ENCODE data around the gene COQ6.
A peak's percentile ranks its signal among the peaks of the same experiment; 100 is the strongest.
"Not testable (repeated sequence)": the region's sequence is repeated elsewhere in the genome, so short reads cannot be mapped to it uniquely, and the experiment has no call there.

Gene COQ6

DNA sequence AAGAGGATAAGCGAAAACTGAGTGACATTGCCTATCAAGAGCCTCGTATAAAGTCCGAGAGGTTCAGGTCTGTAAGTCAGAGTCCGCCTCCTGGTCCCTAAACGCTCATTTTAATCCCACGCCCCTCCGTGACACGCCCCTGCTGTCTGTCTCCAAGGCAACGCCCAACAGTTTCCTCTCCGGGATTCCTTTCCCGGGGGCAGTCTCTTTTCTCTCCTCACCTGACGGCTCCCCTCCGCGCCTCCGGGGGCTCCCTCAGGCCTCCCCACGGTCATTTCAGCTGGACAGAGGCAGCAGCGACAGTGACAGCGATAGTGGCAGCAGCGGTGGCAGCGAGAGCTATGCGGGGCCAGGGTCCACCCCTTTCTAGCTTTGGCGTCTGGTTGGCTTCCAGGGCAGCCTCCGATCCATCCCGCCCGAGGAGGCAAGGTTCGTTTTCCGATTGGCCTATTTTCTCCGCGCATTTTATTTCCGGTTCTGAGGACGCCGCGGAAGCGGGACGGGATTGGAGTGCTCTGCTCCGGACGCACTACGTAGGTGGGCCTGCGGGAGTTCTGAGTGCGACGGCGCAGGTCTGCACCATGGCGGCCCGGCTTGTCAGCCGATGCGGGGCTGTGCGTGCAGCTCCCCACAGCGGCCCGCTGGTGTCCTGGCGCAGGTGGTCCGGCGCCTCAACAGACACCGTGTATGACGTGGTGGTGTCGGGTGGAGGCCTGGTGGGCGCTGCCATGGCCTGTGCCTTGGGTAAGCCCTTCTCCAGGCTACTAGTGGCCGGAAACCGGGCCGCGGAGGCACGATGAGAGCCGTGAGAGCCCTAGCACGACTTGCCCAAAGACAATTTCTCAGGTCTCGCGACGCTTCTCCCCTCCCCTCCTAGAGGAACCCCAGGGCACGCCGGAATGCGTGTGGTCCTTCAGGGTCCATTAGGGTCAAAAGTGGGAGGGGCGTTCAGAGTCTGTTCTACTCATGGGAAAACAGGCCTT is at the start of gene COQ6, which contains the start of gene FAM161B:
COQ6 (plus strand) TSS at position 551 of the 983 bp plus-strand sequence; CDS start at position 582, 31 bp downstream.
FAM161B (minus strand) TSS at position 343 of the 983 bp plus-strand sequence; CDS start at position 275, 68 bp downstream.
- DNase-seq: peak; percentile 98

DNA sequence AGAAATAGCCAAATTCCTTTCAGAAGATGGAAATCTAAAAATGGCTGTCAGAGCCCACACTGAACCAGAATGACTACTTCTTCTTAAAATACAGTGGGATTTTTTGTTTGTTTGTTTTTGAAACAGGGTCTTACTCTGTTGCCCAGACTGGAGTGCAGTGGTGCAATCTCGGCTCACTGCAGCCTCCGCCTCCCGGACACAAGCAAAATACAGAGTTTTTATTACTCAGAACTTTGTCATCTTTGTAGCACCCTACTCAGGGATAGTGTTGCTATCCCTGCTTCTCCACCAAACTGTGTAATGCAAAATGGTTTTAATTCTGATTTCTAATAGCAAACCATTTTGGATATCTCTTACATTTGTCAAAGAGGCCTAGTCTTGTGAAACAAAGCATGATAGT is 47.1 kb upstream of the COQ6 start:
- no peak for DNase-seq

DNA sequence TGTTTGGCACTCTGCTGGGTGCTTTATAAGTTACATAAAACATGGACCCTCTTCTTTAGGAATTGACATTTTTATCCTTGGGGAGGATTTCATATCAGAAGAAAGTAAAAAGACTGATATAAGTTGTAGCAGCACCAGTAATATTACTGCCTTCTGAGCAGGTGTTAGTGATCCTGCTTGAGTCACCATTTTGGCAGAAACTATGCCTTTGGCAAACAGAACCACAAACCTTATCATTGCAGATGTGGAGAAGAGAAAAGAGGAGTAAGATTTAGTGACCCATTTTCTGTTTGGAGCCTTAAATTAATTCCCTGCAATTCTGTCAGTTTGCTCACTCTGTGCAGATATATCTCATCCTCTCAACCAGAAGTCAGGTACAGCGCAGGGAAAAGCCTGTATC is 40.4 kb upstream of the COQ6 start:
- DNase-seq: no peak

DNA sequence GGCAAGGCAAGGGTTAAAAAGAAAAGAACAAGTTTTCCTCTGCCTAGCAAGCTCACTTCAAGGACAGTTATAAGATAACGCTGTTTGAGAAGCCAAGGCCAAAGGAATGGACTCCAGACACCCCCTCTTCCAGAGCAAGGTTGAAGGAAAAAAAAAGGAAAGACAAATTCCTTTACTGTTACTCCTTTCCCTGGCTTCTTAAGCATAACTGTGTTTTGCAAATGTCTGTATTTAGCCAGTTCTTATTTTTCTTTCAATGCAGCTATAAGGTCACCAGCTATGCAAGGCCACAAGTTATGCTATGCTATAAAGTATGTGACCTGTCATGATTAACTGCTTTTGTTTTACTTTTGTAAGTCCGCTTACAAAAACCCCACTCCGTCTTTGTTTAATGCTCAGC is 36.8 kb upstream of the COQ6 start:
- DNase-seq: no peak

DNA sequence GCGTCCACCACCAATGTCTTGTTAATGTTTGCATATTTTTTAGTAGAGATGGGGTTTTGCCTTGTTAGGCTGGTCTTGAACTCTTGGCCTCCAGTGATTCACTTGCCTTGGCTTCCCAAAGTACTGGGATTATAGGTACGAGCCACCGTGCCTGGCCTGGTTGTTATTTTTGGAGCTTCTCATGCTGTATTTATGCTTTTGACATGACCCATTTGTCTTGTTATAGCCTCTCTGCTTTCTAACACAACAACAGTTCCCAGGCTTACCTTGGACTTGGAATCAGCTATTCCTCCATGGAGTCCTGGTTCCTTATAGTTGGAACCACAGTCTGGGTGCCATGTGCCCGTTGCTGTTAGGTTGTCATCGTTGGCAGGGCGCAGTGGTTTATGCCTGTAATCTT is 33.8 kb upstream of the COQ6 start:
- no peak for DNase-seq

DNA sequence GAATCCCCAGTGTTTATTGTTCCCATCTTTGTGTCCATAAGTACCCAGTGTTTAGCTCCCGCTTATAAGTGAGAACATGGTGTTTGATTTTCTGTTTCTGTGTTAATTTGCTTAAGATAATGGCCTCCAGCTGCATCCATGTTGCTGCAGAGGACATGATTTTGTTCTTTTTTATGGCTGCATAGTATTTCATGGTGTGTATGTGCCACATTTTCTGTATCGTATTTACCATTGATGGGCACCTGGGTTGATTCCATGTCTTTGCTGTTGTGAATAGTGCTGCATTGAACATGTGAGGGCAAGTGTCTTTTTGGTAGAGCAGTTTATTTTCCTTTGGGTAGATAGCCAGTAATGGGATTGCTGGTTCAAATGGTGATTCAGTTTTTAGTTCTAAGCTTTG is 30.6 kb upstream of the COQ6 start:
- not testable (repeated sequence) for DNase-seq

DNA sequence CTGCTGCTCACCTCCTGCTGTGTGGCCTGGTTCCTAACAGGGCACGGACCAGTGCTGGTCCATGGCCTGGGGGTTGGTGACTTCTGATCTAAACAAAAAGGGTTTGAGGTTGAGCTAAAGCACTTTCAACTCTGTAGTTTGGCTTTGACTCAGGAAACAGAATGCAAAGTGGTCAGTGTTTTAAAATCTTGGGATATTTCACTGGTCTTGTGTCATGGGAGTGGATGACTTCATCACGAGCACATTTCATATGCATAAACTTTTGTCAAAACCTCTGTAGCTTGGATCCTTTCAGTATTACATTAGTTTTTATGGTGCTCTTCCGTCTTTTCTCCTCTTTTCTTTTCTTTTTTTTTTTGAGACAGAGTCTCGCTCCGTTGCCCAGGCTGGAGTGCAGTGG is 25.8 kb upstream of the COQ6 start:
- DNase-seq: no peak

DNA sequence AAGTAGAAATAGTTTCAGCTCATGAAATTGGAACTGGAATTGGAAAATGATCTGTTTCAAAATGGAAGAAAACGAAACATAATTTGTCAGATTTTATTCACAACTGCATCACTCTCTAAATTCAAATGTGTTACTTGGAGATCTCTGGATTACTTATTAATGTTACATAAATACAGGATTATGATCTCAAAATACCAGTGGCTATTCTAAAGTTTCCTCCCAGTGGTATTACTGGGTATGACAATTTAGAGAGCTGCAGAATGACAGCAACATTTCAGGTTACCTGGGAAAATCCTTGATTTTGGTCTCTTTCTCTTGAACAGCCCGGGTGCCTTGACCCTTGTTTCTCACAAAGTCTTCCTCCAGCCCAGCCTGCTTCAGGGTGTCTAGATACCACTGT is 14.4 kb upstream of the COQ6 start:
- DNase-seq: peak; percentile 14

DNA sequence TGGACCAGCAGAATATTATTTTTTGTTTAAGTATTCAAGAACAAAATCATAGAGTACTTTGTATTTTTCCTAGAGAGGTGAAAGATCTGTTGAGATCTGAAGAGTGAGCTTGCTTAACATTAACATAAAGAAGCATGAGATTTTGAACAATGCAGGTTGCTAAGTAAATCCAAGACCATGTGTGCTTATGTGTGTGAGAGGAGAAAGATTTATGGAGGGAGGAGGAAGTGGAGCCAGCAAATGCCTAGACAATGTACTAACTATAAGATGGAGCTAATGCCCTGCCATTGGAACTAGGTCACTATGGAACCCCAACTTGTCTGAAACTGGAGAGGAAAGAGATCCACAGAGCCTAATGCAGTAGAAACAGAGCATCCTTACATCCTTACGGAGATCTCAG is 13.6 kb upstream of the COQ6 start:
- DNase-seq: peak; percentile 12

DNA sequence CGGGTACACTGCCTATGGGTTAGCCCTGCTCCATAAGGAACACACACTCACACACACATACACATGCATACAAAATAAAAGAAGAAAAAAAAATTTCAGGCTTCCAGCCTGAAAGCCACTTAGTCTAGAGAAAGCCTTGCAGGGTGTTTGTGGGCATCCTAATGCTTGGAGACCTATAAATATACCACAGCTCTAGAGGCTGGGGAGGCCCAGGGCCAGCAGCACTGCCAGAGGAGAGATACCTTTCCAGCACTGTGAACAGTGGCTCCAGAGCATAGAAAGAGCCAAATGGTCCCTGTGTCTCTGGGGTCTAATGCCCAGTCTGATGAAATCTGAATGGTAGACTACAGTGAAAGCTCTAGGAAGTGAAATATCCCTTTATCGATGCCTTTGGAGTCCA is 13.1 kb upstream of the COQ6 start:
- DNase-seq: peak; percentile 27

DNA sequence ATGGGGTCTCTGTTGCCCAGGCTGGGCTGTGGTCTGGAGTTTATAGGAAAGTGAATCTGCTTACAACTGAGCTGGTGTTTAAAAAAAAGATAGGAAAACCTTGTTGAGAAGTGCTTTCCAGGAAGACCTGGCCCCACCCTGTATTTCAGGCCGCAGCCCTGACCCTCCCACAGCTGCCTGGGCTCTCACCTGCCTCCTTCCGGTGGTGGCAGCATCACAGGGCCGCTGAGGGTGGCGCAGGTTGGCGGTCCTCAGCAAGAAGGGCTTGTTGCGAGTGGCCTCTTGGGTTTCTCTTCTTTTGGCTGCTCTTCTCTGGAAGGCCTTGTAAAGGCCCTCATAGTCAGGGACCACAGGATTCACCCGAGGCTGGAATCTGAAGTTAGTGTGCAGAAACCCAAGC is 7.9 kb upstream of the COQ6 start:
- no peak for DNase-seq

DNA sequence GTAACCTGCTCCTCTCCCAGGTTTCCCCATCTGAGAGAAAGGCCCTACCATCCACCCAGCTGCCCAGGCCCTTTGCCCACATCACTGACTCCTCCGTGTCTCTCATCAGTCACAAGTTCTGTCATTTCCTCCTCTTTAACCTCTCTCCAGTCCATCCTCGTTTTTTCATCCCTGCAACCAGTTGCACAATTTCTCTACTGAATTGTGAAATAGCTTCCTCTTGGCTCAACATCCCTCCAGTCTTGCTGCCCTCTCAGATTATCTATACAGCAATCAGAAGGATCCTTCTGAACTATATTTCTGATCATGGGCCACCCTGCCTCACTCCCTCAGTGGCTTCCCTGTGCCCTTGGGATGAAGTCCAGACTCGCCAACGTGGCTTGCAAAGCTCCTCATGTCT is 7.0 kb upstream of the COQ6 start:
- DNase-seq: no peak

DNA sequence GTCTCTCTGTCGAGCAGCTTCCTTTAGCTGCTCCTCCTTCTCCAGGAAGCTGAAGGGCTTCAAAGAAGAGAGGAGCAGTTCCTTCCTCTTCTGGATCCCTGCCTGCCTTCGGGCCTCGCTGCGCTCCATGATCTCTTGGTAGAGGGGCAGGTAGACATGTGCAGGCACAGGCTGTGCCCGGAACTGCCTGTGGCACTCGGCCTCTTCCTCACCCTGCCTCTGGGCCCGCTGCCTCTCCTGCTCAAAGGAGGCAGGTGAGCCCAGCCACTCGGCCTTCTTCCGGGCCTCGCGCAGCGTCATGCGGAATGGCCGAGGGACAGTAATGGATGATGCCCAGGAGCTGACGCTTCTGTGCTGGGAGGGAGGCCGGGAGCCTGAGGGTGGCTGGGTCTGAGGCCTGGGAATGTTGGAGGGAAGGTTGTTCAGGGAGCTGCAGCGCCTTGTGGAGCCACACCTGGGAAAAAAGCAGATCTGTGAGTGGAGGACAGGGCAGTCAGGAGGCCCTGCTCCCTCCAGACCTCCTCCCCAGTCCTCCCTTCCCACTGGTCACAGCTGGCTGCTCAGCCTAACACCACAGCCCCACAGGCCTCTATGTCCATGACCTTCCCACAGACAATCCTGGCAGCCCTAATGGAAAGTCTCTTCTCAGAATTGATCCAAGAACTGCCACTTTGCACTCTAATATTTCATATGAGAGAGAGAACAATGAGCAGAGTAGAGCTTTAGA is 5.5 kb upstream of the COQ6 start:
- no peak for DNase-seq

DNA sequence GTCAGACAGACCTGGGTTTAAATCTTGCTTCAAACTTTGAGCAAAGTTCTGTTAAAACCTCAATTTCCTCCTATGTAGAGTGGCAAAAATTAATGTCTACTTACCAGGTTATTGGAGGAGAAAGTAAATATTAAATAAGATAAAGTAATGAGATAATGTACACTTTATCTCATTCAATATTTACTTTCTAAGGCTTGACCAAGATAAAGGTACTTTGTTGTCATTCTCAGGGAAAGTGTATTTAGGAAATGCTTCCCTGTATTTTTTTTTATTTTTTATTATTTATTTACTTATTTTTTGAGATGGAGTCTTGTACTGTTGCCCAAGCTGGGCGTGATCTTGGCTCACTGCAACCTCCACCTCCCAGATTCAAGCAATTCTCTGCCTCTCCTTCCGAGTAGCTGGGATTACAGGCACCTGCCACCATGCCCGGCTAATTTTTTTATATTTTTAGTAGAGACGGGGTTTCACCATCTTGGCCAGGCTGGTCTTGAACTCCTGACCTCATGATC is 4.9 kb upstream of the COQ6 start:
- no peak for DNase-seq

DNA sequence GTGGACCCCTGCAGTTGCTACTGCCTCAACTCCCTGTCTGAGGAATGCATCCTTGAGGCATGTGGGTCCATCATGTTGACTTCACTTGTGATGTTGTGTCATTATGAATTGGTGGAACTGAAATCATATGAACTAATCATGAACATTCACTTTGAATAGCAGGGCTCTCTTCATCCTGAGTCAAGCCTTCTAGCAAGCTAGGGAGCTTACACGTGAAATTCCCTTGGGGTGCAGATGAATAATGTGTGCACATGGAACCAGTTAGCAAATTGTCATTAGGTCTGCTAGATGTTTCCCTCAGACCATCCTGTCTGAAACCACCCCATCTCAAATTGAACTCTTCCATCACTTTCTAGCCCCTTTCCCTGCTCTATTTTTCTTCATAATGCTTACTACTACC is 3.6 kb downstream of the COQ6 start:
- no peak for DNase-seq

DNA sequence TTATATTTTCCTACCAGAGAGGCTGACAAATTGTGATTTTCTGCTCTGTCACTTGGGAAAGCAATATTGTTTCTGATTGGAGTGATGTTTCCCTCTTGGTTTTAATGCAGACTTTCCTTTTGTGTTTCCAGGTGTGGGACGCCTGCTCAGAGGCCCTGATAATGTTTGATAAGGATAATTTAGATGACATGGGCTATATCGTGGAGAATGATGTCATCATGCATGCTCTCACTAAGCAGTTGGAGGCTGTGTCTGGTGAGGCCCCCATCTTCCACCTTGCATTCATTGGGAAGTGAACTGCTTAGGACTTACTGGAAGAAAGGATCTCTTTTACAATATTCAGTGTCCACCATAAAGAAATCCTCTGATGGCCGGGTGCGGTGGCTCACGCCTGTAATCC is 5.6 kb downstream of the COQ6 start:
- no peak for DNase-seq

DNA sequence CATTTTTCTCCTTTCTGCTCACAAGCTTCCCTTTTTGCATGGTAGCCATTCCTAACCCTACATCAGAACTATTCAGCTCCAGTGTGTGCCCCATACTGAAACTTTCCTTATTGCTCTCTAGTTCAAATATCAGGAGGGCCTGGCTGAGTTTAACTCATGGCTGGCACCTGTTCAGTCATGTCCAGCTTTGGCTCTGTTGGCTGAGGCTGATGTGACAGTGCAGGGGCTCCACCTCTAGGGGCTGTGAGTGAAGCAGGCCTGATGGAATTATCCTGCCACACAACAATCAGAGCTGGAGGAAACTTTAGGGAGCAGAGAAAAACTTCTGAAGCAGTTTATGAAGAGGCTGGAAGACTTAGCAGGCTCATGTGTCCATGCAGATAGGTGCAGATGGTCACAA is 8.5 kb downstream of the COQ6 start:
- no peak for DNase-seq

DNA sequence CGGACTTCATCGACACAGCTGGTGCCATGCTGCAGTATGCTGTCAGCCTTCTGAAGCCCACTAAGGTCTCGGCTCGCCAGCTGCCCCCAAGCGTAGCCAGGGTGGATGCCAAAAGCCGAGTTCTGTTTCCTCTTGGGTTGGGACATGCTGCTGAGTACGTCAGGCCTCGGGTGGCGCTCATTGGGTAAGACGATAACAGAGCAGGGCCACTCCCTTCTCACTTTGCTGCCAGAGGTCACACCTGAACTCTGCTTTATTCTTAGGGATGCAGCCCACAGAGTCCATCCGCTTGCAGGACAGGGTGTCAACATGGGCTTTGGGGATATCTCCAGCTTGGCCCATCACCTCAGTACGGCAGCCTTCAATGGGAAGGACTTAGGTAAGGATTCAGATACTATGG is 11.1 kb downstream of the COQ6 start:
- no peak for DNase-seq

DNA sequence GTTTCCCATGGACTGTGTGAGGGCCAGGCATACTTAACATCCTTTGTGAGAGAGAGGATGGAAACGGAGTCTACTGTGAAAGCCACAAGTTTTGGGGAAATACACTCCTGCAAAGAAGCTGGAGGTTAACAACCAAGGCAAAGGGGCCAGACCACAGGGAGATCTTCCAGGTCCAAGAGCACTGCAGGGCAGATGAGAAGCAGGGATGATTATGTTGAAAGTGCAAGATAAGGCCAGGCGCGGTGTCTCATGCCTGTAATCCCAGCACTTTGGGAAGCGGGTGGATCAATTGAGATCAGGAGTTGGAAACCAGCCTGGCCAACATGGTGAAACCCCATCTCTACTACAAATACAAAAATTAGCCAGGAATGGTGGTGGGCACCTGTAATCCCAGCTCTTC is 15.1 kb downstream of the COQ6 start:
- no peak for DNase-seq

DNA sequence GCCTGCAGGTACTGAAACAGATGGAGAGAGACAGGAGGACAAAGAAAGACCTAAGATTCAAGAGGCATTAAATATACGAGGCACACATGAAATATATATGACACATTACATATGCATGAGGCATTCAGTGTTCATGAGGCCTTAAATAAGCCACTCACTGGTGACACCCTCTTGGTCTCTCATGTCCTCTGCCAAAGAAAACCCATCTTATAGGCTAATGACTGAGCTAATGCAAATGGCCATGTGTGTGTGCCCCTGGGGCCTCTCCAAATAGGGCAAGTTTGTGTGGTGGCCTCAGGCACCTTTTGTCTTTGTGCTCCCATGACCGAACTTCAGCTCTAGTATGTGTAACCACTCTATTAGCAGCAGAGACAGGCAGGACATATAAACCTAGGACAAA is 18.8 kb downstream of the COQ6 start:
- DNase-seq: no peak

DNA sequence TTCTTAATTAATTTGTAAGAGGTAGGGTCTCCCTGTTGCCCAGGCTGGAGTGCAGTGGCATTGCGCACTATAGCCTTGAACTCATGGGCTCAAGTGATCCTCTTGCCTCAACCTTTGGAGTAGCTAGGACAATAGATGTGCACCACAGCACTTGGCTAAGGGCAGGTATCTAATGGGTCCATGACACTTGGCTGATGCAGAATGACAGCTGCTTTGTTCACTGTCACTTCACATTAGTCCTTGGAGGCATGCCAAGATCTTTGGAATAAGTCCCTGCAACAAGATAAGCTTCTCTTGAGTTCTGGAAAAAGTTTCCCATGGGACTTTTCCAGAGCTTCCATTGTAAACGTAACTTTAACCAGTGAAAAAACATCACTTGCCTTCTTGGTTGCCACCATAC is 23.4 kb downstream of the COQ6 start:
- DNase-seq: no peak

DNA sequence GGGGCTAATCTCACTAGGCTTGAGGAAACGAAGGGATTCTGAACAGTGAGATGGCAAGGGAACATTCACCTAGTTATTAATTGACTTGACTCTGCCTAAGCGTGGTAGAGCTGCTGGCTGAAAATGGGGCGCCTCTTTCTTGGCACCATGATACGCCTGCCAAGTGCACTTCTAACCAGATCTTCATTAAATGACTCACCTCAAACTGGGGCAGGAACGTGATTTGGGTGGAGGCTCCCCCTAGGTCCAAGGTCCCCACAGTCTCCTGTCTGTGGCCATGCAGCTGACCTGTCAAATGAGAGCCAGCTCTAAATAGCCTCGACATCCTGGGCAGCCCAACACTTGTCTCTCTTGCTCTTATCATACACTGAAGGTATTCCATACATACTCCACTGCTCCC is 26.0 kb downstream of the COQ6 start:
- DNase-seq: no peak

DNA sequence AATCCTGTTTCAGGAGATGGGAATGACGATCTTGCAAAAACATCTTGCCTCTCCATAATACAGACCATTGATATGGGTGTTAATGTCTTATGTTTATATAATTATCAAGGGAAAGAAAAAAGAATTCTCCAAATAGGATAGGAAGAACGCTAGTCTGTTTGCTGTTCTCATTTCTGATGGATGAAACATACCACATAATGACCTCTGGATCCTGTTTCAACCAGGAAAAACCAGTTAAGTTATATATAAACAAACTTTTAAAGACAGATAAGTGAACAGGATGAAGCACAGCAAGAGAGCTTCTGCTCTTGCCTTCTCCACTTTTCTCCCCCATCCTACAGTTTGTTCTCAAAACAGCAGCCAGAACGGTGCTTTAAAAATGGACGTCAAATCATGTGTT is 27.8 kb downstream of the COQ6 start:
- DNase-seq: no peak

DNA sequence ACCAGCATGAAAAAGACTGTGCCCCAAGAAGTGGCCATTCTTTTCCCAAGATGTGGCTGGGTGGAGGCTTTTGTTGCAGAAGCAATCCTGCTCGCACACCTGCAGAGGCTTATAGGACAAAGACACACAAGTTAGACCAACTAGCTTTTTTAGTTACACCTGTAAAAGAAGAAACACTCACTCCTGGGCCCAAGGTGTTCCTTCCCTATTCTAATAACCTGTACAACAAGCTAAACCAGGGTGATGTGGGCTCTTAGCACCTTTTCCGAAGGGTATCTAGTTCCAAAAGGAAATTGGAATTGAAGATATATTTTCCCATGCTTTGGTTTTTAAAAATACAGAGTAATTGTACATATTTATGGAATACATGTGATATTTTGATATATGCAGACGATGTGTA is 38.0 kb downstream of the COQ6 start:
- DNase-seq: no peak
